WTC11 (cell line): Measurements from ENCODE around the gene TRRAP. TPM values are rescaled to one million over a fixed set of nuclear protein-coding genes. Genes with fewer than 3 reads are reported as not detected.

Source experiments
- ATAC-seq: fragments of 200-7000 bp; cut with Tn5 transposase; 2 replicates; pipeline ENCODE4 v1.10.0; 2021; ENCODE audit warnings: mild to moderate bottlenecking, moderate library complexity
- CTCF ChIA-PET: fragments of 300-600 bp; sonication (Branson Sonifier 250); formaldehyde crosslinking; loops from one replicate; lab custom pipeline; 2021; ENCODE audit warnings: antibody characterized with exemption; lab: Charles Lee
- POLR2A ChIA-PET: fragments of 350-600 bp; sonication (Branson Sonifier 250); formaldehyde crosslinking; loops from one replicate; lab custom pipeline; 2021; ENCODE audit warnings: antibody characterized with exemption; lab: Charles Lee
- DNase-seq: peaks from one replicate; pipeline ENCODE4 v3.0.0; 2021; ENCODE audit warnings: low spot score
- H3K27ac Mint-ChIP-seq: 2 replicates; pipeline ENCODE4 v1.8.0; 2021; ENCODE audit warnings: mixed read lengths
- H3K27me3 Mint-ChIP-seq: 2 replicates; pipeline ENCODE4 v1.8.0; 2021; ENCODE audit warnings: low read depth, mild to moderate bottlenecking, moderate library complexity, mixed read lengths
- H3K36me3 Mint-ChIP-seq: 2 replicates; pipeline ENCODE4 v1.8.0; 2021; ENCODE audit warnings: mixed read lengths
- H3K4me1 Mint-ChIP-seq: 2 replicates; pipeline ENCODE4 v1.8.0; 2022; ENCODE audit warnings: mixed read lengths
- H3K4me3 Mint-ChIP-seq: 2 replicates; pipeline ENCODE4 v1.8.0; 2021; ENCODE audit warnings: mild to moderate bottlenecking, moderate library complexity, mixed read lengths
- H3K9me3 Mint-ChIP-seq: 2 replicates; pipeline ENCODE4 v1.8.0; 2021; ENCODE audit warnings: mixed read lengths
- AR ChIP-seq: fragments of 250-450 bp; sonication (Bioruptor Pico); IDR thresholded peaks from 2 replicates; pipeline ENCODE4 v1.9.0; 2021; ENCODE audit warnings: mild to moderate bottlenecking
- ATF1 ChIP-seq: sonication (generic); formaldehyde crosslinking; IDR thresholded peaks from 2 replicates; pipeline ENCODE4 v1.8.1; 2023; ENCODE audit warnings: mild to moderate bottlenecking, moderate library complexity, missing genetic modification reagents
- FOXP1 ChIP-seq: sonication (generic); formaldehyde crosslinking; IDR thresholded peaks from 2 replicates; pipeline ENCODE4 v1.8.0; 2022; ENCODE audit warnings: missing genetic modification reagents, mild to moderate bottlenecking, moderate library complexity, borderline replicate concordance
- HMGXB4 ChIP-seq: sonication (generic); formaldehyde crosslinking; IDR thresholded peaks from 2 replicates; pipeline ENCODE4 v1.8.1; 2023; ENCODE audit warnings: mild to moderate bottlenecking, moderate library complexity, missing genetic modification reagents
- MYBL2 ChIP-seq: sonication (generic); formaldehyde crosslinking; IDR thresholded peaks from 2 replicates; pipeline ENCODE4 v1.8.1; 2023; ENCODE audit warnings: mild to moderate bottlenecking, moderate library complexity, missing genetic modification reagents
- NFYB ChIP-seq: sonication (generic); formaldehyde crosslinking; conservative IDR thresholded peaks from 2 replicates; pipeline ENCODE4 v1.8.0; 2022; ENCODE audit warnings: low read depth, missing genetic modification reagents
- SP1 ChIP-seq: sonication (generic); formaldehyde crosslinking; conservative IDR thresholded peaks from 2 replicates; pipeline ENCODE4 v1.8.1; 2022; ENCODE audit warnings: missing genetic modification reagents
- TCF7 ChIP-seq: sonication (generic); formaldehyde crosslinking; IDR thresholded peaks from 2 replicates; pipeline ENCODE4 v1.8.0; 2022; ENCODE audit warnings: mild to moderate bottlenecking, low read depth, missing genetic modification reagents, moderate library complexity
- ZNF219 ChIP-seq: sonication (generic); formaldehyde crosslinking; IDR thresholded peaks from 2 replicates; pipeline ENCODE4 v1.8.0; 2023; ENCODE audit warnings: missing genetic modification reagents, mild to moderate bottlenecking, borderline replicate concordance
- total RNA-seq: library from RNA; stranded (reverse); gene quantifications from 3 replicates; pipeline ENCODE4 v1.2.3, GENCODE V29; 2021
- TF ChIP-seq, protein P1 (sequence below): fragments of 200-600 bp; IDR thresholded peaks from 2 replicates; pipeline ENCODE4 v1.8.0; 2022; ENCODE audit warnings: antibody characterized with exemption
- TF ChIP-seq, protein P2 (sequence below): sonication (generic); formaldehyde crosslinking; IDR thresholded peaks from 2 replicates; pipeline ENCODE4 v1.8.0; 2022; ENCODE audit warnings: mild to moderate bottlenecking, missing genetic modification reagents

The TRRAP gene
- total RNA-seq, 1 experiment from 2014 or later: 46.5 TPM

DNA sequence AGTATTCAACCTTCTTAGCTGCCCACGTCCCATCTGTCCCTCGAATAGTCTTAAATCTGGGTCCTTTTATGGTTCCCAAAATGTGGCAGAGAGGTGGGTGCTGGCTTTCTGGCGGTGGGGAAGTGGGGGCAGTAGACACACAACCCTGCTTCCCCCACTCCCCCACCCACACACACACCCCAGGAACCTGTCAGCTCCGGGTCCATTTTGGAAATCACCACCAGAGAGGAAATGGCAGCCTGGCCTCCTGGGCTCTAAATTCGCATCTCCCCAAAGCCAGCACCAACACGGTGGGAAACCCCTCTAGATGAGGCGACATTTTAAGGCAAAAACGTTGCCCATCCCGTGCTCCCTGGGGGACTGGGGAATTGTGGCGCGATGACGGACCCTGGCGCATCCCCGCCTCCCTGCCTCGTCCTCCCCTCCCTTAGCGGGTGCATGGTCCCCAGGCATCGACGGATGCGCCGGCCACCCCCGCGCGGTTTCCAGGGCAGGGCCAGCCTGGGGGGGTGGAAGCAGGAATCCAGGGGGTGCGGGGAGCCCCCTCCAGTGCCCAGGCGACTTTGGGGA, 9.2 kb upstream of the TRRAP start:
- ChIA-PET CTCF (interaction anchor here (1.8 kb wide), 1 partner anchor 123 kb away, joined by 4 read pairs; no protein-coding TSS in a partner anchor), POLR2A (no interaction called here)
- Mint-ChIP-seq H3K27me3 (peaks cover 50% of the 10 kb centered on the region), H3K36me3 (no peaks in the 10 kb centered on the region), H3K4me3 (peak overlapping the region; percentile 62), H3K27ac (no peak overlapping the region), H3K9me3 (no peaks in the 10 kb centered on the region)
- DNase-seq (no peak), ATAC-seq (peak; percentile 13)
- TF ChIP-seq, protein P1, sequence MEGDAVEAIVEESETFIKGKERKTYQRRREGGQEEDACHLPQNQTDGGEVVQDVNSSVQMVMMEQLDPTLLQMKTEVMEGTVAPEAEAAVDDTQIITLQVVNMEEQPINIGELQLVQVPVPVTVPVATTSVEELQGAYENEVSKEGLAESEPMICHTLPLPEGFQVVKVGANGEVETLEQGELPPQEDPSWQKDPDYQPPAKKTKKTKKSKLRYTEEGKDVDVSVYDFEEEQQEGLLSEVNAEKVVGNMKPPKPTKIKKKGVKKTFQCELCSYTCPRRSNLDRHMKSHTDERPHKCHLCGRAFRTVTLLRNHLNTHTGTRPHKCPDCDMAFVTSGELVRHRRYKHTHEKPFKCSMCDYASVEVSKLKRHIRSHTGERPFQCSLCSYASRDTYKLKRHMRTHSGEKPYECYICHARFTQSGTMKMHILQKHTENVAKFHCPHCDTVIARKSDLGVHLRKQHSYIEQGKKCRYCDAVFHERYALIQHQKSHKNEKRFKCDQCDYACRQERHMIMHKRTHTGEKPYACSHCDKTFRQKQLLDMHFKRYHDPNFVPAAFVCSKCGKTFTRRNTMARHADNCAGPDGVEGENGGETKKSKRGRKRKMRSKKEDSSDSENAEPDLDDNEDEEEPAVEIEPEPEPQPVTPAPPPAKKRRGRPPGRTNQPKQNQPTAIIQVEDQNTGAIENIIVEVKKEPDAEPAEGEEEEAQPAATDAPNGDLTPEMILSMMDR: no peak
- no peak for TF ChIP-seq ZNF219
- 0 out of 2 replicates have a peak, but pooled peaks have one; percentile 36 for TF ChIP-seq HMGXB4
- TF ChIP-seq TCF7 (CRISPR knock-in tag): no peak
- TF ChIP-seq, protein P2, sequence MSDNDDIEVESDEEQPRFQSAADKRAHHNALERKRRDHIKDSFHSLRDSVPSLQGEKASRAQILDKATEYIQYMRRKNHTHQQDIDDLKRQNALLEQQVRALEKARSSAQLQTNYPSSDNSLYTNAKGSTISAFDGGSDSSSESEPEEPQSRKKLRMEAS (CRISPR knock-in tag): peak; percentile 70
- TF ChIP-seq, all 79 proteins: peak for 2
- 0 out of 2 replicates have a peak, but pooled peaks cover 3% of the 10 kb centered on the region for H3K4me1 Mint-ChIP-seq

GRCh38 chr7:98869597-98870120, 8.7 kb upstream of the TRRAP start, which contains the start of gene TMEM130:
TMEM130 (minus strand) TSS chr7:98870014; CDS start chr7:98869861, 153 bp downstream.
- ChIA-PET POLR2A (interaction anchor here (1.0 kb wide), 1 partner anchor 9 kb away, joined by 7 read pairs; the partner anchor contains the start of gene TRRAP), CTCF (interaction anchor here (1.3 to 3.5 kb wide), 3 partner anchors 9 to 124 kb away, joined by 4 to 16 read pairs (median 9); partner anchors contain the start of gene TRRAP)
- peak; percentile 32 for DNase-seq
- Mint-ChIP-seq H3K4me3 (peak within 1 kb of the TSS; percentile 77), H3K4me1 (0 out of 2 replicates have a peak, but pooled peaks cover 3% of the 10 kb centered on the region), H3K36me3 (no peaks in the 10 kb centered on the region)
- ATAC-seq: peak; percentile 30
- TF ChIP-seq, protein P2 (CRISPR knock-in tag): peak; percentile 53
- TF ChIP-seq HMGXB4 (0 out of 2 replicates have a peak, but pooled peaks have one; percentile 7), MYBL2 (peak; percentile 56; the same call in 1 of the 2 replicates), AR (no peak), SP1 (CRISPR knock-in tag) (peak; percentile 52), NFYB (CRISPR knock-in tag) (no peak), ATF1 (CRISPR knock-in tag) (no peak), FOXP1 (CRISPR knock-in tag) (peak; percentile 57)
- TF ChIP-seq, all 79 proteins: peak for 5
- Mint-ChIP-seq H3K27me3 (peaks cover 50% of the 10 kb centered on the region), H3K27ac (no peak within 1 kb of the TSS), H3K9me3 (no peaks in the 10 kb centered on the region)
